ENCODE results near the gene ZNF497.
"Not testable (repeated sequence)": the region's sequence is repeated elsewhere in the genome, so short reads cannot be mapped to it uniquely, and the experiment has no call there.

Gene ZNF497

GRCh38 chr19:58406818-58407657 lies 44.5 kb upstream of the ZNF497 start:
- TF ChIP-seq, protein P1, sequence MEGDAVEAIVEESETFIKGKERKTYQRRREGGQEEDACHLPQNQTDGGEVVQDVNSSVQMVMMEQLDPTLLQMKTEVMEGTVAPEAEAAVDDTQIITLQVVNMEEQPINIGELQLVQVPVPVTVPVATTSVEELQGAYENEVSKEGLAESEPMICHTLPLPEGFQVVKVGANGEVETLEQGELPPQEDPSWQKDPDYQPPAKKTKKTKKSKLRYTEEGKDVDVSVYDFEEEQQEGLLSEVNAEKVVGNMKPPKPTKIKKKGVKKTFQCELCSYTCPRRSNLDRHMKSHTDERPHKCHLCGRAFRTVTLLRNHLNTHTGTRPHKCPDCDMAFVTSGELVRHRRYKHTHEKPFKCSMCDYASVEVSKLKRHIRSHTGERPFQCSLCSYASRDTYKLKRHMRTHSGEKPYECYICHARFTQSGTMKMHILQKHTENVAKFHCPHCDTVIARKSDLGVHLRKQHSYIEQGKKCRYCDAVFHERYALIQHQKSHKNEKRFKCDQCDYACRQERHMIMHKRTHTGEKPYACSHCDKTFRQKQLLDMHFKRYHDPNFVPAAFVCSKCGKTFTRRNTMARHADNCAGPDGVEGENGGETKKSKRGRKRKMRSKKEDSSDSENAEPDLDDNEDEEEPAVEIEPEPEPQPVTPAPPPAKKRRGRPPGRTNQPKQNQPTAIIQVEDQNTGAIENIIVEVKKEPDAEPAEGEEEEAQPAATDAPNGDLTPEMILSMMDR (IDR thresholded peaks at IDR 0.05; ENCODE audit: insufficient read depth, low read length, poor library complexity, severe bottlenecking), result peak; percentile 35
- H3K27me3 ChIP-seq (replicated peaks; ENCODE audit: control insufficient read depth, insufficient read depth, low read length), result no peaks in the 10 kb centered on the region
- no peak for DNase-seq (ENCODE audit: extremely low read depth, insufficient read length)
- peak overlapping the region; percentile 89 for H3K4me3 ChIP-seq (replicated peaks; ENCODE audit: low read depth, low read length)
- H3K36me3 ChIP-seq (ENCODE audit: control insufficient read depth, insufficient read depth, low read length), result no peaks in the 10 kb centered on the region

DNA sequence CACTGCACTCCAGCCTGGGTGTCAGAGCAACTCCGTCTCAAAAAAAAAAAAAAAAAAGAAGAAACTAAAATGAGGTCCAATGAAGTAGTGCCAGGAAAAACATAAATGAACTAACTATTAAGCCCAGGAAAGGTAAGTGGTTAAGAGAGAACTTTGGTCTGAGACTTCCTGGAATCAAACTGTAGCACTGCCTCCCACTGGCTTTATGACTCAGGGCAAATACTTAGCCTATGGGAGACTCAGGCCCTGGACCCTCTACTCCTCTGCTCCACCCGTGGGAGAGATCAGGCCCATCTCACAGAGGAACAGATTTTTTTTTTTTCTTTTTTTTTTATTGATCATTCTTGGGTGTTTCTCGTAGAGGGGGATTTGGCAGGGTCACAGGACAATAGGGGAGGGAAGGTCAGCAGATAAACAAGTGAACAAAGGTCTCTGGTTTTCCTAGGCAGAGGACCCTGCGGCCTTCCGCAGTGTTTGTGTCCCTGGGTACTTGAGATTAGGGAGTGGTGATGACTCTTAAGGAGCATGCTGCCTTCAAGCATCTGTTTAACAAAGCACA lies 41.4 kb upstream of the ZNF497 start:
- not testable (repeated sequence) for H3K4me3 ChIP-seq (replicated peaks; ENCODE audit: low read depth, low read length); DNase-seq (ENCODE audit: extremely low read depth, insufficient read length); H3K27me3 ChIP-seq (replicated peaks; ENCODE audit: control insufficient read depth, insufficient read depth, low read length); H3K36me3 ChIP-seq (ENCODE audit: control insufficient read depth, insufficient read depth, low read length)

- Histone ChIP-seq H3K36me3 (ENCODE audit: control insufficient read depth, insufficient read depth, low read length) (no peaks in the 10 kb centered on the region; the same call in 1 of the 2 replicates), H3K4me3 (replicated peaks; ENCODE audit: low read depth, low read length) (peak overlapping the region; percentile 76), H3K27me3 (replicated peaks; ENCODE audit: control insufficient read depth, insufficient read depth, low read length) (no peaks in the 10 kb centered on the region)
- no peak for DNase-seq (ENCODE audit: extremely low read depth, insufficient read length)
- TF ChIP-seq, protein P1 (IDR thresholded peaks at IDR 0.05; ENCODE audit: insufficient read depth, low read length, poor library complexity, severe bottlenecking), result no peak
Measured at GRCh38 chr19:58401840-58402421, 39.4 kb upstream of the ZNF497 start.

DNA sequence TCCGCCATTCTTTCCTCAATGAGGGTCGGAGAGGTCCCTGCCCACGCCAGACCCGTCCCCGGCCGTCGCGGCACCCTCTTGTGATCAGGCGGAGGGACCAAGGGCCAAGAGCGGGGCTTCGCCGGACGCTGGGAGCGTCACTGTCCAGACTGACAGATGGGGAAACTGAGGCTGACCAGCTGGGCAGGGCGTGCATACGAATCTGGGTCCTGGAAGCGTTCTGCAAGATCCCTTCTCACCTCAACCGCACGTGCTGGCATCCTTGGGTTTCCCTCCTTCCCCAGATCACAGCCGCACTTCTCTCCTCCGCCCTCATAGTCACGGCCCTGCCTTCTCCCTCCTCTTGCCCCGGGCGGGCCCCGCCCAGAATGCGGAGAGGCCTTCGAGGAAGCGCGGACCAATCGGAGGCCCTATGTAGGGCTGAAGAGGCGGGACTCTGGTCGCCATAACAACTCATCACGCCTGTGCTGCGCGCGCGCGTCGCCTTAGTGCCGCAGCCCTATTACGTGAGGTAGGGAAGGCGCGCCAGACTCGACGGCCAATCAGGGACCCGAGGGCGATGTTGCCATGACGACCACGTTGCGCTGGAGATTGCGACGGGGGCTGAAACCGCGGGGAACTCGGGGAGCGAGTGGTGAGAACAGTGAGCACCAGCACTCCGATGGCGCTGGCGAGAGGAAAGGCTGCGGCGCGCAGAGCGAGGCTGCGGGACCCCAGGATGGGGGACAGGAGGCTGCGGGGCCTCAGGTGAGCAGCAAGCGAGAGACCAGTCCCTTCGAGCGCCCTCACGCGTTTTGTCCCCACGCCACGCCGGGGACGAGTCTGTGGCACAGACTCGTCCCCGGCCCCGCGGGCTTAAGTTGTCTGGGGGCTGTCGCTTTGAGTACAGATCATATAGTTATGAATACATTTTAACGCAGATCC lies 38.6 kb upstream of the ZNF497 start:
- no peaks in the 10 kb centered on the region for H3K27me3 ChIP-seq (replicated peaks; ENCODE audit: control insufficient read depth, insufficient read depth, low read length)
- H3K36me3 ChIP-seq (ENCODE audit: control insufficient read depth, insufficient read depth, low read length), result no peaks in the 10 kb centered on the region; the same call in 1 of the 2 replicates
- peak overlapping the region; percentile 76 for H3K4me3 ChIP-seq (replicated peaks; ENCODE audit: low read depth, low read length)
- peak; percentile 99 for DNase-seq (ENCODE audit: extremely low read depth, insufficient read length)
- TF ChIP-seq, protein P1 (IDR thresholded peaks at IDR 0.05; ENCODE audit: insufficient read depth, low read length, poor library complexity, severe bottlenecking), result no peak

DNA sequence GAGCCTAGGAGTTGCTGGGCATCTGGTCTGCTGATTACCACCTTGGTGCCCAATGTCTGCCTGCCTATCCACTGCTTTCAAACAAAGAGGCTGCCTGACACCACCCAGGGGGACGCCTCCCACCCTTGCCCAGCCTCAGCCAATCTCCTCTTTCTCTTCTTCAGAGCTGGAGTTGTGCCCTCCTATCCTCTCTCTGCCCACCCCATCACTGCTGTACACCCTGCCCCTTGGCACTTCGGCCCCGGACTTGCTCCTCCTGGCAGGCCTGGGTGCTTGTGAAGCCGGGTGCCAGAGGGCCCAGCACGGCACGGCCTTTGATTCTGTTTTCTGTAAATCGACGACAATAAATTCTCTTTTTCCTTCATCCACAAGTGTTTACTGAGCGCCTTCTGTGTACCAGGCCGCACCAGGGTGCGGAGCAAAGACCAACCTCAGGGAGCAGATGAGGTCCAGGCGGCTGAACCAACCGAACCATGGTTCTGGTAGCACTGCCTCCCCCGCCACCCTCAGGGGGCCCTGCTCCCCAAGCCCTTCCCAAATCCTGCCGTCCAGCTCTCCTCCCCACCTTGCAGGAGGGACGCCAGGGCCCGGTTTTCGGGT lies 37.9 kb upstream of the ZNF497 start:
- peak overlapping the region; percentile 43 for H3K4me3 ChIP-seq (replicated peaks; ENCODE audit: low read depth, low read length)
- DNase-seq (ENCODE audit: extremely low read depth, insufficient read length), result no peak
- H3K27me3 ChIP-seq (replicated peaks; ENCODE audit: control insufficient read depth, insufficient read depth, low read length), result no peaks in the 10 kb centered on the region
- peaks cover 1% of the 10 kb centered on the region for H3K36me3 ChIP-seq (ENCODE audit: control insufficient read depth, insufficient read depth, low read length)
- TF ChIP-seq, protein P1 (IDR thresholded peaks at IDR 0.05; ENCODE audit: insufficient read depth, low read length, poor library complexity, severe bottlenecking), result no peak

Measured in GM06990 (cell line).